DOHH2 (cell line): ENCODE measurements around the gene BIK.

Source experiments
- H3F3A ChIP-seq: fragments of 200-600 bp; sonication (generic), shearing (Covaris generic); 2 replicates; pipeline ENCODE4 v1.6.0; 2016; ENCODE audit warnings: antibody characterized with exemption, mild to moderate bottlenecking; ENCODE audit not compliant: control insufficient read depth, insufficient read depth
- H3K27ac ChIP-seq: fragments of 200-600 bp; sonication (generic); 2 replicates; pipeline ENCODE4 v1.5.1; 2014; ENCODE audit warnings: low read depth, mild to moderate bottlenecking, low read length, moderate library complexity
- H3K27me3 ChIP-seq: fragments of 200-600 bp; sonication (generic); 2 replicates; pipeline ENCODE4 v1.6.1; 2014; ENCODE audit warnings: mild to moderate bottlenecking, low read length, mixed read lengths; ENCODE audit not compliant: control insufficient read depth
- H3K36me3 ChIP-seq: fragments of 200-600 bp; sonication (generic); 2 replicates; pipeline ENCODE4 v1.6.1; 2014; ENCODE audit warnings: mild to moderate bottlenecking, low read length, moderate library complexity, mixed read lengths; ENCODE audit not compliant: control insufficient read depth
- H3K4me1 ChIP-seq: fragments of 200-600 bp; sonication (generic); 2 replicates; pipeline ENCODE4 v1.6.1; 2014; ENCODE audit warnings: mild to moderate bottlenecking, low read length, mixed read lengths; ENCODE audit not compliant: control insufficient read depth
- H3K4me2 ChIP-seq: fragments of 200-600 bp; sonication (generic); 2 replicates; pipeline ENCODE4 v1.6.0; 2014; ENCODE audit warnings: mild to moderate bottlenecking, low read length, moderate library complexity
- H3K4me3 ChIP-seq: fragments of 200-600 bp; sonication (generic); 2 replicates; pipeline ENCODE4 v1.5.1; 2014; ENCODE audit warnings: mild to moderate bottlenecking, low read length, mixed read lengths
- H3K79me2 ChIP-seq: fragments of 200-600 bp; sonication (generic); 2 replicates; pipeline ENCODE4 v1.6.1; 2014; ENCODE audit warnings: mild to moderate bottlenecking, low read length, mixed read lengths; ENCODE audit not compliant: control insufficient read depth
- H3K9me2 ChIP-seq: fragments of 200-600 bp; sonication (generic); replicated peaks from 2 replicates; pipeline ENCODE4 v1.6.1; 2014; ENCODE audit warnings: mild to moderate bottlenecking, low read length, mixed read lengths; ENCODE audit not compliant: control insufficient read depth
- H3K9me3 ChIP-seq: fragments of 200-600 bp; sonication (generic); 2 replicates; pipeline ENCODE4 v1.6.1; 2014; ENCODE audit warnings: antibody characterized with exemption, low read length, mixed read lengths; ENCODE audit not compliant: control insufficient read depth, insufficient read depth
- H4K20me1 ChIP-seq: fragments of 200-600 bp; sonication (generic); 2 replicates; pipeline ENCODE4 v1.6.0; 2014; ENCODE audit warnings: low read depth, mild to moderate bottlenecking, antibody characterized with exemption, low read length, moderate library complexity; ENCODE audit not compliant: control insufficient read depth, insufficient read depth
- EZH2phosphoT487 ChIP-seq: fragments of 200-600 bp; sonication (generic); IDR thresholded peaks from 2 replicates; pipeline ENCODE4 v1.6.1; 2017; ENCODE audit warnings: borderline replicate concordance, mild to moderate bottlenecking, antibody characterized with exemption, low read length, moderate library complexity, mixed read lengths
- TF ChIP-seq, protein P1 (sequence below): fragments of 200-600 bp; sonication (generic); IDR thresholded peaks from one replicate; pipeline ENCODE4 v1.5.1; 2014; ENCODE audit warnings: antibody characterized with exemption, mild to moderate bottlenecking, low read depth, low read length; ENCODE audit not compliant: poor library complexity, severe bottlenecking

BIK gene

DNA sequence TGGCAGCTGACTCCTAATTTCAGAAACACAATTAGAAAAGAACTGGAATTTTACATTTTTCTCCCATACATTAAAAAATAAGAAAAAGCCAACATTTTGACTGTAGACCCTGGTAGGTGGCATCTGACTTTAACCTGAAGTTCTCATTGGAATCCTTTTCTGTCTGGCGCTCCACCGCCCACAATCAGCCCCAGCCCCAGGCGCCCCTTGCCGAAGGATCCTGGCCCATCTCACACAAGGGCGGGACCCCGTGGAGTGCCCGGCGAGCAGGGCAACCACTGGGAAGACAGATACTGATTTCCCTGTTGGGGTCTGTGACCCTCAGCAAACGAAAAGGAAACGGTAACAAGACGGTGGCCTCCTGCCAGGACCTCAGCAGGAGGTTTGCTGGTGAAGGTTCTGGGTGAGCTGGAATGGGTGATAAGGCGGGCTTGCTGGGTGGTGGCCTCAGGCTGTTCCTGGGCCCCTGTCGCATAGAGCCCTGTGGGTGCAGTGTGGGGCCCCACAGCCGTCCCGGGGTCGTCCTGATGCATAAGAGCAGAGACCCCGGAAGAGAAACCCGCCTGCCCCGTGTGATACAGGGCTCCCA, 56.5 kb downstream of the BIK start:
- no peak for TF ChIP-seq EZH2phosphoT487
- TF ChIP-seq, protein P1, sequence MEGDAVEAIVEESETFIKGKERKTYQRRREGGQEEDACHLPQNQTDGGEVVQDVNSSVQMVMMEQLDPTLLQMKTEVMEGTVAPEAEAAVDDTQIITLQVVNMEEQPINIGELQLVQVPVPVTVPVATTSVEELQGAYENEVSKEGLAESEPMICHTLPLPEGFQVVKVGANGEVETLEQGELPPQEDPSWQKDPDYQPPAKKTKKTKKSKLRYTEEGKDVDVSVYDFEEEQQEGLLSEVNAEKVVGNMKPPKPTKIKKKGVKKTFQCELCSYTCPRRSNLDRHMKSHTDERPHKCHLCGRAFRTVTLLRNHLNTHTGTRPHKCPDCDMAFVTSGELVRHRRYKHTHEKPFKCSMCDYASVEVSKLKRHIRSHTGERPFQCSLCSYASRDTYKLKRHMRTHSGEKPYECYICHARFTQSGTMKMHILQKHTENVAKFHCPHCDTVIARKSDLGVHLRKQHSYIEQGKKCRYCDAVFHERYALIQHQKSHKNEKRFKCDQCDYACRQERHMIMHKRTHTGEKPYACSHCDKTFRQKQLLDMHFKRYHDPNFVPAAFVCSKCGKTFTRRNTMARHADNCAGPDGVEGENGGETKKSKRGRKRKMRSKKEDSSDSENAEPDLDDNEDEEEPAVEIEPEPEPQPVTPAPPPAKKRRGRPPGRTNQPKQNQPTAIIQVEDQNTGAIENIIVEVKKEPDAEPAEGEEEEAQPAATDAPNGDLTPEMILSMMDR, result no peak
- Histone ChIP-seq H3K79me2 (no peaks in the 10 kb centered on the region), H3K36me3 (peaks cover 34% of the 10 kb centered on the region), H3K9me3 (no peaks in the 10 kb centered on the region), H3K27me3 (peaks cover 17% of the 10 kb centered on the region), H4K20me1 (no peaks in the 10 kb centered on the region), H3F3A (no peaks in the 10 kb centered on the region), H3K4me2 (no peak overlapping the region), H3K9me2 (no peaks in the 10 kb centered on the region), H3K27ac (no peak overlapping the region), H3K4me1 (peaks cover 10% of the 10 kb centered on the region), H3K4me3 (no peak overlapping the region)

DNA sequence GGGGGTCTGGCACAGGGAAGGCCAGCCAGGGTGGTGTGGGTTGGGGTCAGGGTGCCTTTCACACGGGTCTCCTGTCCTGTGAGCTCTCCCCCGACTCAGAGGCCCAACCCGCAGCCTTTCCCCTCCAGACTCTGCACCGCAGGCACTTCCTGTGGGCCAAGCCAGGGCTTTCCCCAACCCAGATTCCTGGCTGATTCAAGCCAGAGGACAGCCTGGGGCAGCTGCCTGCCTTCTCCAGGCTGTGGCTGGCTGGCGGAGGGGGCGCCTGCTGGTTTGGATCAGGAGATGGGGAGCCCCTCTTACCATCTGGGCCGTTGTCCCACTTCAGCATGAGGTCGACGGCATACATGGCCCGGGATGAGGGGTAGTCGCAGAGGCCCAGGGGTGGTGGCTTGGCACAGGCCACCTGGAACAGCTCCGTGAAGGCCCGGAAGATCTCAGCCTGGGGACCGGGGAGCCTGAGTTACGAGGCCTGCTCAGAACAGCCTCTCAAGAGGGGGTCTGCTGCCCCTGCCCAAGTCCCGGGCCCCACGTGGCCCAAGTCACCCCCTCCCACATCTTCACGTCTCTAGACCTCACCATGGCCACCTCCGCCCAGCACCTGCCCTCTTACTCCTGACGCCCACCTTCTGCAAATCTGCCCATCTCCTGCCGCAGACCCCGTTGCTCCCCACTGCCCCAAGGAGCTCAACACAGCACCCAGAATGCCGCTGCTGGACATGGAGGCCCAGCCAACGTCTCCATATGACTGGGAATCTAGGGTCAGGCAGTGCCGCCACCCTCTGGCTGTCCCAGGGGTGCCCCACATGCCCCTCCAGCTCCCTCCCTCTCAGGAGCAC, 58.1 kb downstream of the BIK start:
- H3K9me3 ChIP-seq, result no peaks in the 10 kb centered on the region
- no peaks in the 10 kb centered on the region for H4K20me1 ChIP-seq
- no peak overlapping the region for H3K27ac ChIP-seq
- peaks cover 7% of the 10 kb centered on the region for H3K4me1 ChIP-seq
- TF ChIP-seq EZH2phosphoT487, result no peak
- TF ChIP-seq, protein P1, result no peak
- H3K27me3 ChIP-seq, result peaks cover 12% of the 10 kb centered on the region
- no peaks in the 10 kb centered on the region for H3F3A ChIP-seq
- H3K36me3 ChIP-seq, result peaks cover 45% of the 10 kb centered on the region
- no peaks in the 10 kb centered on the region for H3K9me2 ChIP-seq
- H3K4me2 ChIP-seq, result no peak overlapping the region
- H3K79me2 ChIP-seq, result no peaks in the 10 kb centered on the region
- H3K4me3 ChIP-seq, result no peak overlapping the region

DNA sequence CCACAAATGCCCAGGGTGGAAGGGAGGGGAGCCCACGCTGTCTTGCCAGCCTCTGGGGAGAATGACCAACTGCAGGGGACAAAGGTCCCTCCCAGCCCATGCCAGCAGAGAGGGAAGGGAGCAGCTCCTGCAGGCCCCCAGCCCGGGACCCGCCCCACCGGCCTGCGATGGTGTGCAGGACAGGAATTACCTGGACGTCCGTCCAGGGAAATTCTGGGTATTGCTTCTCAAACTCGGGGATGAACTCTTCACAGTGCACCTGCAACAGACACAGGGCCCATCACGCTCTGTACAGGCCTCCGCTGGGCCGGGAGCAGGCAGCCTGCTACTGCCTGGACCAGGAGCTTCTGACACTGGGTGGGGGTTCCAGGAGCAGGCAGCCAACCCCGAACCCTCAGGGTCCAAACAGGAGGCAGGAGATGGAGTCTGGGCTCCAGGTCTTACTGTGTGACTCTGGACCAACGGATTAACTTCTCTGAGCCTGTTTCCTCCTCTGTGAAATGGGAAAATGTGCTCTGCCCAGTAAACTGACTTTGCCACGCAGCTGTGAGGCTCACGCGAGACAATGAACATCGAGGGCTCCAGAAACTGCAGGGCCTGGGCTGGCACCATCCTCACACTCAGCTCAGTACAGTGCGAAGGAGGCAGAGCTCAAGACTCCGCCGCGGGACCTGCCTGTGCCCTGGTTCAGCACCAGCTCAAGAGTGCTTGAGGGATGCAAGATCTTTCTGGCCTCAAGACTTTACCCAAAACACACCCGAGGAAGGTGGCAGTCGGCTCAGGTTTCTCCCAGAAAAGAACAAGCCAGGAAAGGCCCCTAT, 59.0 kb downstream of the BIK start:
- Histone ChIP-seq H3K27ac (no peak overlapping the region), H3F3A (no peaks in the 10 kb centered on the region), H3K79me2 (no peaks in the 10 kb centered on the region), H3K9me3 (no peaks in the 10 kb centered on the region), H3K36me3 (peaks cover 52% of the 10 kb centered on the region), H3K4me3 (no peak overlapping the region), H4K20me1 (no peaks in the 10 kb centered on the region), H3K9me2 (no peaks in the 10 kb centered on the region), H3K4me2 (no peak overlapping the region), H3K4me1 (no peaks in the 10 kb centered on the region), H3K27me3 (peaks cover 4% of the 10 kb centered on the region)
- TF ChIP-seq, protein P1, result no peak
- no peak for TF ChIP-seq EZH2phosphoT487
